Posterior vena cava (tissue), 2 donors: ENCODE measurements around the gene RANBP17. TPM values are rescaled to one million over a fixed set of nuclear protein-coding genes. Genes with fewer than 3 reads are reported as not detected.
A peak's percentile ranks its signal among the peaks of the same experiment; 100 is the strongest.
"Not testable (repeated sequence)": the region's sequence is repeated elsewhere in the genome, so short reads cannot be mapped to it uniquely, and the experiment has no call there.

Experiments used
- DNase-seq: peaks from one replicate; pipeline ENCODE4 v3.0.0-alpha.2; 2020; ENCODE audit warnings: low spot score
- intact Hi-C, 2 donors: fragments of 100-400 bp; cut with DNase I; formaldehyde crosslinking; loops; one replicate each; pipeline versions ENCODE4 v1.14.1 to v1.14.2; 2022 to 2023
- total RNA-seq, 2 donors: library from RNA; stranded (reverse); fragmentation: NEBNext Ultra II Directional; extraction: Animal tissue kit (Norgen Biotek cat#: 25700); gene quantifications; one replicate each; pipeline ENCODE4 v1.2.1, GENCODE V29; 2021
- donor health status: DM: yes; HTN: yes; CAD: no.
- donor health status: DM: yes; HTN: yes; CAD: no.

Gene RANBP17
- total RNA-seq, 2 donors from 2014 or later, result 21.7 to 24.3 TPM

GRCh38 chr5:170861667-170861916 is 226 bp upstream of the RANBP17 start:
- DNase-seq, result no peak
- intact Hi-C loops, result no loop called here

GRCh38 chr5:170863646-170864045 is 1.8 kb downstream of the RANBP17 start:
- no peak for DNase-seq
- intact Hi-C loops, result no loop called here

- no peak for DNase-seq
- intact Hi-C loops, result no loop called here
Observed at GRCh38 chr5:170865622-170866021, 3.8 kb downstream of the RANBP17 start.

GRCh38 chr5:170867825-170868224 is 6.0 kb downstream of the RANBP17 start:
- no peak for DNase-seq
- intact Hi-C loops, result no loop called here

- DNase-seq, intact Hi-C loops: not testable (repeated sequence)
Observed at GRCh38 chr5:170870390-170870789, 8.6 kb downstream of the RANBP17 start.

- intact Hi-C loops, result no loop called here
- DNase-seq, result no peak
Observed at GRCh38 chr5:170874017-170874416, 12.2 kb downstream of the RANBP17 start.

- no peak for DNase-seq
- intact Hi-C loops, result no loop called here
Observed at GRCh38 chr5:170875811-170876210, 14.0 kb downstream of the RANBP17 start.

- intact Hi-C loops, result no loop called here
- no peak for DNase-seq
Observed at GRCh38 chr5:170880084-170880483, 18.3 kb downstream of the RANBP17 start.

GRCh38 chr5:170882345-170882744 is 20.5 kb downstream of the RANBP17 start:
- intact Hi-C loops, result no loop called here
- no peak for DNase-seq

- DNase-seq, result no peak
- intact Hi-C loops, result no loop called here
Observed at GRCh38 chr5:170885256-170885655, 23.4 kb downstream of the RANBP17 start.

GRCh38 chr5:170885809-170886208 is 24.0 kb downstream of the RANBP17 start:
- DNase-seq, result no peak
- intact Hi-C loops, result no loop called here

- intact Hi-C loops, result no loop called here
- DNase-seq, result no peak
Observed at GRCh38 chr5:170886210-170886894, 24.5 kb downstream of the RANBP17 start.

- no peak for DNase-seq
- intact Hi-C loops, result no loop called here
Observed at GRCh38 chr5:170892196-170892595, 30.4 kb downstream of the RANBP17 start.

- intact Hi-C loops, result no loop called here
Observed at GRCh38 chr5:170894665-170895064, 32.8 kb downstream of the RANBP17 start.

GRCh38 chr5:170896779-170897178 is 35.0 kb downstream of the RANBP17 start:
- DNase-seq, result peak; percentile 70
- intact Hi-C loops, result no loop called here

More at GRCh38 chr5:170894665-170895064, 32.8 kb downstream of the RANBP17 start:
- no peak for DNase-seq

- DNase-seq, result no peak
- intact Hi-C loops, result no loop called here
Observed at GRCh38 chr5:170903075-170903474, 41.3 kb downstream of the RANBP17 start.

- intact Hi-C loops, result no loop called here
- DNase-seq, result no peak
Observed at GRCh38 chr5:170907758-170908157, 45.9 kb downstream of the RANBP17 start.

- intact Hi-C loops, result no loop called here
- no peak for DNase-seq
Observed at GRCh38 chr5:170913573-170913972, 51.8 kb downstream of the RANBP17 start.

GRCh38 chr5:170917113-170917512 is 55.3 kb downstream of the RANBP17 start:
- no peak for DNase-seq
- intact Hi-C loops, result no loop called here

GRCh38 chr5:170920196-170920595 is 58.4 kb downstream of the RANBP17 start:
- no peak for DNase-seq
- intact Hi-C loops, result no loop called here

- intact Hi-C loops, result not testable (repeated sequence)
- DNase-seq, result peak; percentile 67
Observed at GRCh38 chr5:170922331-170922730, 60.5 kb downstream of the RANBP17 start.
